T-helper 17 cell (primary cell): ENCODE measurements around the gene WNT1. TPM values are rescaled to one million over a fixed set of nuclear protein-coding genes. Genes with fewer than 3 reads are reported as not detected.
A peak's percentile ranks its signal among the peaks of the same experiment; 100 is the strongest.

Experiments used
- ATAC-seq: fragments of 150-1000 bp; cut with Tn5 transposase; 2 replicates; pipeline ENCODE4 v1.10.0; 2021; ENCODE audit warnings: mild to moderate bottlenecking, moderate library complexity
- DNase-seq, 3 donors: peaks; one replicate each; pipeline versions ENCODE4 v3.0.0 to v3.0.0-alpha.2; 2020 to 2021
- H3K9me3 ChIP-seq: one replicate; pipeline ENCODE4 v1.7.0; 2013; ENCODE audit warnings: low read length, mild to moderate bottlenecking; ENCODE audit not compliant: control insufficient read depth, poor library complexity, severe bottlenecking
- H3K27ac Mint-ChIP-seq: one replicate; pipeline ENCODE4 v1.8.0; 2022; ENCODE audit warnings: mild to moderate bottlenecking, moderate library complexity, mixed read lengths
- H3K27me3 Mint-ChIP-seq: one replicate; pipeline ENCODE4 v1.8.0; 2022; ENCODE audit warnings: mixed read lengths
- H3K36me3 Mint-ChIP-seq: one replicate; pipeline ENCODE4 v1.8.0; 2022; ENCODE audit warnings: low read depth, mixed read lengths
- H3K4me1 Mint-ChIP-seq: one replicate; pipeline ENCODE4 v1.8.0; 2022; ENCODE audit warnings: mild to moderate bottlenecking, mixed read lengths
- H3K4me3 Mint-ChIP-seq: one replicate; pipeline ENCODE4 v1.8.0; 2022; ENCODE audit warnings: mild to moderate bottlenecking, moderate library complexity, mixed read lengths
- total RNA-seq, 4 donors: library from RNA in 2 of 4; stranded (reverse) in 2 of 4; gene quantifications; one replicate each; pipeline ENCODE4 v1.2.3 and lab custom pipeline; 2022 to 2026

The WNT1 gene
- total RNA-seq, 2 donors from 2014 or later: 2.2 to 2.3 TPM

- H3K27ac Mint-ChIP-seq: peak overlapping the region; percentile 92
- H3K4me3 Mint-ChIP-seq: peak overlapping the region; percentile 92
- H3K9me3 ChIP-seq: no peaks in the 10 kb centered on the region
- H3K36me3 Mint-ChIP-seq: peaks cover 4% of the 10 kb centered on the region
- peaks cover 24% of the 10 kb centered on the region for H3K27me3 Mint-ChIP-seq
- peak in 1 of 3 donors; percentile 39 for DNase-seq
- ATAC-seq: peak; percentile 27
- H3K4me1 Mint-ChIP-seq: peaks cover 37% of the 10 kb centered on the region
These were observed 1.7 kb downstream of the WNT1 start for GRCh38 chr12:48979602-48980388.

GRCh38 chr12:48980389-48980952 lies 2.3 kb downstream of the WNT1 start:
- Mint-ChIP-seq H3K36me3 (peaks cover 3% of the 10 kb centered on the region), H3K27me3 (peaks cover 19% of the 10 kb centered on the region), H3K4me3 (peak overlapping the region; percentile 92), H3K27ac (peak overlapping the region; percentile 92), H3K4me1 (peaks cover 37% of the 10 kb centered on the region)
- H3K9me3 ChIP-seq: no peaks in the 10 kb centered on the region
- no peak for DNase-seq
- peak; percentile 12 for ATAC-seq

GRCh38 chr12:48980953-48981756 lies 3.0 kb downstream of the WNT1 start:
- Mint-ChIP-seq H3K36me3 (peaks cover 3% of the 10 kb centered on the region), H3K4me1 (peaks cover 39% of the 10 kb centered on the region), H3K4me3 (peak overlapping the region; percentile 92), H3K27me3 (peaks cover 23% of the 10 kb centered on the region), H3K27ac (peak overlapping the region; percentile 92)
- no peaks in the 10 kb centered on the region for H3K9me3 ChIP-seq
- DNase-seq: peak in 2 of 3 donors; percentile 47 to 51
- peak; percentile 52 for ATAC-seq

GRCh38 chr12:48981757-48982157 lies 3.6 kb downstream of the WNT1 start:
- Mint-ChIP-seq H3K4me3 (peak overlapping the region; percentile 92), H3K27me3 (peaks cover 25% of the 10 kb centered on the region), H3K36me3 (peaks cover 3% of the 10 kb centered on the region), H3K4me1 (peaks cover 39% of the 10 kb centered on the region), H3K27ac (peak overlapping the region; percentile 92)
- no peak for DNase-seq
- no peaks in the 10 kb centered on the region for H3K9me3 ChIP-seq
- ATAC-seq: no peak

GRCh38 chr12:48982397-48983080 lies 4.4 kb downstream of the WNT1 start:
- Mint-ChIP-seq H3K4me3 (peak overlapping the region; percentile 92), H3K4me1 (peaks cover 36% of the 10 kb centered on the region), H3K36me3 (peaks cover 3% of the 10 kb centered on the region), H3K27ac (peak overlapping the region; percentile 92), H3K27me3 (peaks cover 24% of the 10 kb centered on the region)
- ATAC-seq (no peak), DNase-seq (no peak)
- H3K9me3 ChIP-seq: no peaks in the 10 kb centered on the region

GRCh38 chr12:48985475-48985897 lies 7.4 kb downstream of the WNT1 start:
- peaks cover 6% of the 10 kb centered on the region for H3K36me3 Mint-ChIP-seq
- H3K4me1 Mint-ChIP-seq: peaks cover 34% of the 10 kb centered on the region
- ATAC-seq (no peak), DNase-seq (no peak)
- H3K9me3 ChIP-seq: no peaks in the 10 kb centered on the region
- H3K27me3 Mint-ChIP-seq: peaks cover 47% of the 10 kb centered on the region
- no peak overlapping the region for H3K4me3 Mint-ChIP-seq
- H3K27ac Mint-ChIP-seq: peak overlapping the region; percentile 63

- H3K4me3 Mint-ChIP-seq: no peak overlapping the region
- no peaks in the 10 kb centered on the region for H3K9me3 ChIP-seq
- peaks cover 35% of the 10 kb centered on the region for H3K4me1 Mint-ChIP-seq
- no peak for DNase-seq
- H3K27ac Mint-ChIP-seq: peak overlapping the region; percentile 63
- peaks cover 7% of the 10 kb centered on the region for H3K36me3 Mint-ChIP-seq
- H3K27me3 Mint-ChIP-seq: peaks cover 51% of the 10 kb centered on the region
- no peak for ATAC-seq
These were observed 7.8 kb downstream of the WNT1 start for GRCh38 chr12:48985901-48986300.

- Mint-ChIP-seq H3K4me1 (peaks cover 27% of the 10 kb centered on the region), H3K27ac (peak overlapping the region; percentile 53), H3K36me3 (peaks cover 5% of the 10 kb centered on the region), H3K27me3 (peaks cover 50% of the 10 kb centered on the region), H3K4me3 (no peak overlapping the region)
- DNase-seq (no peak), ATAC-seq (no peak)
- H3K9me3 ChIP-seq: no peaks in the 10 kb centered on the region
These were observed 8.7 kb downstream of the WNT1 start for GRCh38 chr12:48986720-48987291.

- Mint-ChIP-seq H3K27ac (no peak overlapping the region), H3K36me3 (peaks cover 5% of the 10 kb centered on the region), H3K4me1 (peaks cover 19% of the 10 kb centered on the region), H3K27me3 (peaks cover 48% of the 10 kb centered on the region), H3K4me3 (peak overlapping the region; percentile 53)
- DNase-seq (peak; percentile 61 to 78 (median 64)), ATAC-seq (peak; percentile 83)
- no peaks in the 10 kb centered on the region for H3K9me3 ChIP-seq
These were observed 10.0 kb downstream of the WNT1 start for GRCh38 chr12:48988030-48988649.

GRCh38 chr12:48990552-48990951 lies 12.4 kb downstream of the WNT1 start:
- H3K9me3 ChIP-seq: no peaks in the 10 kb centered on the region
- Mint-ChIP-seq H3K4me3 (no peak overlapping the region), H3K27ac (peak overlapping the region; percentile 49), H3K4me1 (peaks cover 28% of the 10 kb centered on the region), H3K27me3 (peaks cover 64% of the 10 kb centered on the region), H3K36me3 (peaks cover 10% of the 10 kb centered on the region)
- DNase-seq (no peak), ATAC-seq (no peak)

- ATAC-seq (no peak), DNase-seq (no peak)
- Mint-ChIP-seq H3K4me3 (no peak overlapping the region), H3K27me3 (peaks cover 65% of the 10 kb centered on the region), H3K36me3 (peaks cover 10% of the 10 kb centered on the region), H3K27ac (no peak overlapping the region), H3K4me1 (peaks cover 31% of the 10 kb centered on the region)
- H3K9me3 ChIP-seq: no peaks in the 10 kb centered on the region
These were observed 13.3 kb downstream of the WNT1 start for GRCh38 chr12:48991247-48992050.
